Measurements from ENCODE around the gene ADGRG6. TPM values are rescaled to one million over a fixed set of nuclear protein-coding genes. Genes with fewer than 3 reads are reported as not detected.
A peak's percentile ranks its signal among the peaks of the same experiment; 100 is the strongest.

The ADGRG6 gene
- total RNA-seq, 1 experiment from 2014 or later = 98.7 TPM

DNA sequence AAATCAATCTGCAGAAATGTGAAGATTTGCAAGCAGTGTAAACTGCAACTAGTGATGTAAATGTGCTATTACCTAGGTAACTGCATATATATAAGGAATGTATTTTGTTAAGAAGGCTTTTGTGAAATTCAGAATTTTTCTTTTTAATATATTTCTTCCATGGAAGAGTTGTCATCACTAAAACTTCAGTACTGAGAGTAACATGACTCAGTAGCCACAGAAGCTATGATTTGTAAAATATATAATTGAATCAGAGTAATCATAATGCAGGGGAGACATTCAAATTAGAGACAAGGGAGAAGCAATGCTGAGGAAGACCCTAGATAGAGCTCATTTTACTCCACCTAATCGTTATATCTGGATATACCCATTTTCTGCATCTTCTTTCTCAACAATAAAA, 141.7 kb downstream of the ADGRG6 start:
- Histone ChIP-seq H3K4me3 (ENCODE audit: low read depth, low read length) (no peak overlapping the region), H3K9me3 (no peaks in the 10 kb centered on the region), H3K4me1 (no peaks in the 10 kb centered on the region), H3K27me3 (replicated peaks; ENCODE audit: control insufficient read depth, insufficient read depth, low read length) (no peaks in the 10 kb centered on the region), H3K36me3 (ENCODE audit: control insufficient read depth, insufficient read depth, low read length) (peaks cover 3% of the 10 kb centered on the region)
- TF ChIP-seq, protein P1, sequence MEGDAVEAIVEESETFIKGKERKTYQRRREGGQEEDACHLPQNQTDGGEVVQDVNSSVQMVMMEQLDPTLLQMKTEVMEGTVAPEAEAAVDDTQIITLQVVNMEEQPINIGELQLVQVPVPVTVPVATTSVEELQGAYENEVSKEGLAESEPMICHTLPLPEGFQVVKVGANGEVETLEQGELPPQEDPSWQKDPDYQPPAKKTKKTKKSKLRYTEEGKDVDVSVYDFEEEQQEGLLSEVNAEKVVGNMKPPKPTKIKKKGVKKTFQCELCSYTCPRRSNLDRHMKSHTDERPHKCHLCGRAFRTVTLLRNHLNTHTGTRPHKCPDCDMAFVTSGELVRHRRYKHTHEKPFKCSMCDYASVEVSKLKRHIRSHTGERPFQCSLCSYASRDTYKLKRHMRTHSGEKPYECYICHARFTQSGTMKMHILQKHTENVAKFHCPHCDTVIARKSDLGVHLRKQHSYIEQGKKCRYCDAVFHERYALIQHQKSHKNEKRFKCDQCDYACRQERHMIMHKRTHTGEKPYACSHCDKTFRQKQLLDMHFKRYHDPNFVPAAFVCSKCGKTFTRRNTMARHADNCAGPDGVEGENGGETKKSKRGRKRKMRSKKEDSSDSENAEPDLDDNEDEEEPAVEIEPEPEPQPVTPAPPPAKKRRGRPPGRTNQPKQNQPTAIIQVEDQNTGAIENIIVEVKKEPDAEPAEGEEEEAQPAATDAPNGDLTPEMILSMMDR (IDR thresholded peaks at IDR 0.05; ENCODE audit: insufficient read depth in 1 of 2, low read depth in 1 of 2, low read length in 1 of 2, severe bottlenecking in 1 of 2, unreplicated experiment in 1 of 2) = no peak
- Mint-ChIP-seq H3K4me3 (ENCODE audit: unreplicated experiment) (no peak overlapping the region), H3K9me3 (ENCODE audit: unreplicated experiment) (no peaks in the 10 kb centered on the region), H3K27ac (ENCODE audit: unreplicated experiment) (no peak overlapping the region), H3K36me3 (ENCODE audit: insufficient read depth, unreplicated experiment) (peaks cover 75% of the 10 kb centered on the region), H3K27me3 (ENCODE audit: insufficient read depth, unreplicated experiment) (no peaks in the 10 kb centered on the region), H3K4me1 (ENCODE audit: low read depth, unreplicated experiment) (no peaks in the 10 kb centered on the region)
- CTCF ChIA-PET = no interaction called here
- BruUV-seq (replicated peaks) = no TSS peak
- POLR2A ChIA-PET = no interaction called here
- no peak for DNase-seq
- intact Hi-C loops (cut with micrococcal nuclease; ENCODE audit: unreplicated experiment) = no loop called here

DNA sequence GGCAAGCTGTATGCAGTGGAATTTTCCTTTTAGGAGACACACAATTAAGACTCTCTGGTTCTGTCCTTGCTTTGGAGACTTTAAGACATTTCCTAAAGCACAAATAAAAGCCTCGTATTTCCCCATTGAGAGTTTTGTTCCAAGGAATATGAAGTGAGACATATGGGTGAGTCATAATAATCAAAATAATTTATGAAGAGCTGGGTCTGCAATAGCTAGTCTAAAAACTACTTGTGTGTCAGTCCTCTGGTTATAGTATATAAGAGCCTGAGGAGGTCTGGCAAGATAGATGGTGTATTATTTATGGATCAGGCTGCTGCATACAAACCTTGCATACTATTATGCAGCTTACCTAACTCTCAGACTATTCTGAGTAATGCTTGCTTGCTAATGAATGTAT, 142.6 kb downstream of the ADGRG6 start:
- no TSS peak for BruUV-seq (replicated peaks)
- CTCF ChIA-PET = interaction anchor here (0.6 kb wide), 1 partner anchor 372 kb away, joined by 3 read pairs; no protein-coding TSS in a partner anchor
- H3K4me3 Mint-ChIP-seq (ENCODE audit: unreplicated experiment) = no peak overlapping the region
- H3K9me3 ChIP-seq = no peaks in the 10 kb centered on the region
- H3K27me3 ChIP-seq (replicated peaks; ENCODE audit: control insufficient read depth, insufficient read depth, low read length) = no peaks in the 10 kb centered on the region
- no peak overlapping the region for H3K27ac Mint-ChIP-seq (ENCODE audit: unreplicated experiment)
- POLR2A ChIA-PET = no interaction called here
- H3K4me3 ChIP-seq (ENCODE audit: low read depth, low read length) = no peak overlapping the region
- H3K36me3 Mint-ChIP-seq (ENCODE audit: insufficient read depth, unreplicated experiment) = peaks cover 84% of the 10 kb centered on the region
- H3K36me3 ChIP-seq (ENCODE audit: control insufficient read depth, insufficient read depth, low read length) = peaks cover 3% of the 10 kb centered on the region
- intact Hi-C loops (cut with micrococcal nuclease; ENCODE audit: unreplicated experiment) = no loop called here
- no peaks in the 10 kb centered on the region for H3K4me1 ChIP-seq
- no peak for DNase-seq
- H3K9me3 Mint-ChIP-seq (ENCODE audit: unreplicated experiment) = no peaks in the 10 kb centered on the region
- H3K27me3 Mint-ChIP-seq (ENCODE audit: insufficient read depth, unreplicated experiment) = no peaks in the 10 kb centered on the region
- H3K4me1 Mint-ChIP-seq (ENCODE audit: low read depth, unreplicated experiment) = no peaks in the 10 kb centered on the region
- TF ChIP-seq, protein P1 (IDR thresholded peaks at IDR 0.05; ENCODE audit: insufficient read depth in 1 of 2, low read depth in 1 of 2, low read length in 1 of 2, severe bottlenecking in 1 of 2, unreplicated experiment in 1 of 2) = no peak

DNA sequence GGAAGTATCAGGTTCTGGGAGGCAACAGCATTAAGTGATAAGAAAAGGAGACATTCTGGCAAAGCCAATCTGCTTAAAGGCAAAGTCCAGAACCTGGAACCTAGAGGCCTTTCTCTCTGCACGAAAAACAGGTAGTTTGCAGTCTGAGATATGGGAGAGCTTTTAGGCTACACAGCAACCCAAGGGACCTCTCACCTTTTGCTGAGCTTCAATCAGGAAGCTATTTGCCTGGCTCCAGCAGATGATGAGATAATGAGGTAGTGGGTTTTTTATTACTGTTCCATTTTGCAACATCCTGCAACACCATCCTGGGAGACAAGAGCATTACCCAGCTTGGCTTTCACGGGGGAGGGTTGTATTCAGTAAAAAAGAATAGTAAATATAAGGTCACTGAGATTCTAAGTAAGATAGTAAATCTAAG, 143.1 kb downstream of the ADGRG6 start:
- POLR2A ChIA-PET = no interaction called here
- H3K4me3 ChIP-seq (ENCODE audit: low read depth, low read length) = no peak overlapping the region
- no TSS peak for BruUV-seq (replicated peaks)
- DNase-seq = peak in 1 of 2 experiments; percentile 22
- no peaks in the 10 kb centered on the region for H3K4me1 ChIP-seq
- TF ChIP-seq, protein P1 (IDR thresholded peaks at IDR 0.05; ENCODE audit: insufficient read depth in 1 of 2, low read depth in 1 of 2, low read length in 1 of 2, severe bottlenecking in 1 of 2, unreplicated experiment in 1 of 2) = no peak
- H3K9me3 Mint-ChIP-seq (ENCODE audit: unreplicated experiment) = no peaks in the 10 kb centered on the region
- peaks cover 82% of the 10 kb centered on the region for H3K36me3 Mint-ChIP-seq (ENCODE audit: insufficient read depth, unreplicated experiment)
- H3K4me3 Mint-ChIP-seq (ENCODE audit: unreplicated experiment) = no peak overlapping the region
- no peaks in the 10 kb centered on the region for H3K27me3 ChIP-seq (replicated peaks; ENCODE audit: control insufficient read depth, insufficient read depth, low read length)
- H3K27me3 Mint-ChIP-seq (ENCODE audit: insufficient read depth, unreplicated experiment) = no peaks in the 10 kb centered on the region
- intact Hi-C loops (cut with micrococcal nuclease; ENCODE audit: unreplicated experiment) = no loop called here
- no peaks in the 10 kb centered on the region for H3K9me3 ChIP-seq
- H3K4me1 Mint-ChIP-seq (ENCODE audit: low read depth, unreplicated experiment) = no peaks in the 10 kb centered on the region
- peaks cover 3% of the 10 kb centered on the region for H3K36me3 ChIP-seq (ENCODE audit: control insufficient read depth, insufficient read depth, low read length)
- CTCF ChIA-PET = interaction anchor here (0.6 kb wide), 1 partner anchor 373 kb away, joined by 3 read pairs; no protein-coding TSS in a partner anchor
- H3K27ac Mint-ChIP-seq (ENCODE audit: unreplicated experiment) = no peak overlapping the region

Measured in Caco-2 (cell line).